Left lung (tissue), 10 donors: ENCODE measurements around the gene CALN1. TPM values are rescaled to one million over a fixed set of nuclear protein-coding genes. Genes with fewer than 3 reads are reported as not detected.

Experiments used
- ATAC-seq: fragments of 200-7000 bp; cut with Tn5 transposase; one replicate; pipeline ENCODE4 v1.9.1; 2020; ENCODE audit warnings: moderate library complexity
- DNase-seq, 4 donors: peaks; one replicate each; pipeline ENCODE4 v3.0.0-alpha.2; 2013 to 2020
- H3K27ac ChIP-seq, 2 donors: fragments of 200-600 bp; sonication (generic) in 1 of 2; one replicate each; pipeline versions ENCODE4 v1.5.0 to v1.8.0; 2020 to 2021
- H3K27me3 ChIP-seq, 2 donors: fragments of 200-600 bp; sonication (generic) in 1 of 2; one replicate each; pipeline versions ENCODE4 v1.5.0 to v1.8.0; 2020 to 2021
- H3K36me3 ChIP-seq, 2 donors: fragments of 200-600 bp; sonication (generic) in 1 of 2; one replicate each; pipeline versions ENCODE4 v1.5.0 to v1.8.0; 2020 to 2021
- H3K4me1 ChIP-seq, 2 donors: fragments of 200-600 bp; one replicate each; pipeline ENCODE4 v1.8.0; 2021
- H3K4me3 ChIP-seq, 2 donors: fragments of 200-600 bp; sonication (generic) in 1 of 2; one replicate each; pipeline versions ENCODE4 v1.5.0 to v1.8.0; 2020 to 2021; ENCODE audit warnings: mild to moderate bottlenecking in 1 of 2
- H3K9me3 ChIP-seq, 2 donors: fragments of 200-600 bp; sonication (generic) in 1 of 2; one replicate each; pipeline versions ENCODE4 v1.5.0 to v1.8.0; 2020 to 2021
- CTCF ChIP-seq, 2 donors: fragments of 200-600 bp; sonication (generic) in 1 of 2; IDR thresholded peaks; one replicate each; pipeline versions ENCODE4 v1.5.0 to v1.8.0; 2021; ENCODE audit warnings: antibody characterized with exemption in 2 of 2
- intact Hi-C, 2 donors: fragments of 100-400 bp; cut with DNase I; formaldehyde crosslinking; loops; one replicate each; pipeline versions ENCODE4 v1.11.2 to v1.14.2; 2022
- polyA plus RNA-seq, 6 donors: library from polyadenylated mRNA; unstranded; fragments of 120-200 nt; gene quantifications; one replicate each; pipeline ENCODE4 v1.2.1, GENCODE V29; 2013; ENCODE audit not compliant: insufficient read length in 6 of 6
- total RNA-seq, 2 donors: library from RNA; stranded (reverse); fragmentation: NEBNext Ultra II Directional; extraction: Animal tissue kit (Norgen Biotek cat#: 25700); gene quantifications; one replicate each; pipeline ENCODE4 v1.2.1, GENCODE V29; 2021
- donor health status: DM: no; HTN: yes; CAD: no.
- donor health status: DM: no; HTN: no; CAD: no.

The CALN1 gene
- total and polyA plus RNA-seq, 8 donors, result 0.10 to 0.52 (median 0.26) TPM; not detected in 2

DNA sequence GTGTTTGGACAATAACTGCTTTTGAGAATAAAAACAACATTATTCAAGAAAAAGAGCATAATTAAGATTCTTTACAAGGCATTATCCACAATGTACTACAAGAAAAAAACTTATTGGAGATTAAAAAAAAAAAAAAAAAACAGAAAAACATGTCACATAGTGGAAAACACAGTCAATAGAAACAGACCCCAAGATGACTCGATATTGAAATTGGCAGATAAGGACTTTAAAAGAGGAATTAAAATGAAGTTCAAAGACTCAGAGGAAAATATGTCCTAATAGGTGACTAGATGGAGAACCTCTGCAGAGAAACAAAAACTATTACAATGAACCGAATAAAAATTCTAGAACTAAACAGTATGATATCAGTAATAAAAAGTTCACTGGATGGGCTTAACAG lies 248.9 kb downstream of the CALN1 start:
- Histone ChIP-seq H3K36me3 (no peaks in the 10 kb centered on the region), H3K4me3 (no peak overlapping the region), H3K27ac (no peak overlapping the region), H3K9me3 (peaks cover 0 to 34% of the 10 kb centered on the region in 2 donors), H3K4me1 (no peaks in the 10 kb centered on the region), H3K27me3 (no peaks in the 10 kb centered on the region)
- DNase-seq, result no peak
- no peak for ATAC-seq
- TF ChIP-seq CTCF (IDR thresholded peaks at IDR 0.05), result no peak
- intact Hi-C loops, result no loop called here

GRCh38 chr7:72161534-72161933 lies 250.6 kb downstream of the CALN1 start:
- DNase-seq, result no peak
- ATAC-seq, result no peak
- Histone ChIP-seq H3K4me1 (no peaks in the 10 kb centered on the region), H3K27ac (no peak overlapping the region), H3K27me3 (no peaks in the 10 kb centered on the region), H3K4me3 (no peak overlapping the region), H3K9me3 (peaks cover 0 to 34% of the 10 kb centered on the region in 2 donors), H3K36me3 (no peaks in the 10 kb centered on the region)
- intact Hi-C loops, result no loop called here
- no peak for TF ChIP-seq CTCF (IDR thresholded peaks at IDR 0.05)

DNA sequence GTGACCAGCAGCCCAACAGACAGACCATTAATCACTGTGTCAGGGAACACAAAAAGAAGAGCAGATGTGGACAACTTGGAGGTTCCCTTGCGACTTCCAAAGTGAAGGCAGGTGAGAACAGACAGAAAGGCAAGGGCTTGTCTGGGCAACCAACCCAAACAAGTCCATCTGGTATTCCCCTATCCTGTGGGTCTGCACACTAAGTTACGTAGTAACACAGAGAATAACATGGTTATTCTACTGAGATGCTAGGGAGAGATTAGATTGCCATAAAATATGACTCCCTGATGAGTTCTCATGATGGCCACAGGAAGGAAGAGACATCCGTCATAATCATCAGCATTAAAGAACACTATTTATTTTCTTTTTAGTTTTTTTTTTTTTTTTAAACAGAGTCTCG lies 252.2 kb downstream of the CALN1 start:
- intact Hi-C loops, result no loop called here
- Histone ChIP-seq H3K27me3 (no peaks in the 10 kb centered on the region), H3K36me3 (no peaks in the 10 kb centered on the region), H3K4me3 (no peak overlapping the region), H3K4me1 (no peaks in the 10 kb centered on the region), H3K9me3 (peaks cover 0 to 34% of the 10 kb centered on the region in 2 donors), H3K27ac (no peak overlapping the region)
- no peak for ATAC-seq
- TF ChIP-seq CTCF (IDR thresholded peaks at IDR 0.05), result no peak
- no peak for DNase-seq

- H3K36me3 ChIP-seq, result no peaks in the 10 kb centered on the region
- no peak for TF ChIP-seq CTCF (IDR thresholded peaks at IDR 0.05)
- H3K9me3 ChIP-seq, result peaks cover 0 to 4% of the 10 kb centered on the region in 2 donors
- H3K27me3 ChIP-seq, result no peaks in the 10 kb centered on the region
- intact Hi-C loops, result no loop called here
- H3K4me1 ChIP-seq, result no peaks in the 10 kb centered on the region
- DNase-seq (no peak), ATAC-seq (no peak)
- no peak overlapping the region for H3K27ac ChIP-seq
- H3K4me3 ChIP-seq, result no peak overlapping the region
Measured at GRCh38 chr7:72156671-72157070, 255.5 kb downstream of the CALN1 start.

GRCh38 chr7:72153132-72153512 lies 259.0 kb downstream of the CALN1 start:
- TF ChIP-seq CTCF (IDR thresholded peaks at IDR 0.05), result no peak
- no peak for ATAC-seq
- no peaks in the 10 kb centered on the region for H3K4me1 ChIP-seq
- H3K27me3 ChIP-seq, result no peaks in the 10 kb centered on the region
- no peaks in the 10 kb centered on the region for H3K36me3 ChIP-seq
- DNase-seq, result no peak
- H3K9me3 ChIP-seq, result no peaks in the 10 kb centered on the region
- no peak overlapping the region for H3K27ac ChIP-seq
- H3K4me3 ChIP-seq, result no peak overlapping the region
- intact Hi-C loops, result no loop called here
